Stimulated activated CD4-positive, alpha-beta T cell treated with anti-CD3 and anti-CD28 coated beads, Interleukin-1b, Interleukin-23, amount 100 ng/mL, for 24 hours (primary cell): Measurements from ENCODE around the gene AGPAT3.
A peak's percentile ranks its signal among the peaks of the same experiment; 100 is the strongest.

Source experiments
- DNase-seq, 4 experiments: peaks; one replicate each; pipeline ENCODE4 v3.0.0-alpha.2; 2020; ENCODE audit warnings: low read depth in 4 of 4, low spot score in 1 of 4

The AGPAT3 gene

DNA sequence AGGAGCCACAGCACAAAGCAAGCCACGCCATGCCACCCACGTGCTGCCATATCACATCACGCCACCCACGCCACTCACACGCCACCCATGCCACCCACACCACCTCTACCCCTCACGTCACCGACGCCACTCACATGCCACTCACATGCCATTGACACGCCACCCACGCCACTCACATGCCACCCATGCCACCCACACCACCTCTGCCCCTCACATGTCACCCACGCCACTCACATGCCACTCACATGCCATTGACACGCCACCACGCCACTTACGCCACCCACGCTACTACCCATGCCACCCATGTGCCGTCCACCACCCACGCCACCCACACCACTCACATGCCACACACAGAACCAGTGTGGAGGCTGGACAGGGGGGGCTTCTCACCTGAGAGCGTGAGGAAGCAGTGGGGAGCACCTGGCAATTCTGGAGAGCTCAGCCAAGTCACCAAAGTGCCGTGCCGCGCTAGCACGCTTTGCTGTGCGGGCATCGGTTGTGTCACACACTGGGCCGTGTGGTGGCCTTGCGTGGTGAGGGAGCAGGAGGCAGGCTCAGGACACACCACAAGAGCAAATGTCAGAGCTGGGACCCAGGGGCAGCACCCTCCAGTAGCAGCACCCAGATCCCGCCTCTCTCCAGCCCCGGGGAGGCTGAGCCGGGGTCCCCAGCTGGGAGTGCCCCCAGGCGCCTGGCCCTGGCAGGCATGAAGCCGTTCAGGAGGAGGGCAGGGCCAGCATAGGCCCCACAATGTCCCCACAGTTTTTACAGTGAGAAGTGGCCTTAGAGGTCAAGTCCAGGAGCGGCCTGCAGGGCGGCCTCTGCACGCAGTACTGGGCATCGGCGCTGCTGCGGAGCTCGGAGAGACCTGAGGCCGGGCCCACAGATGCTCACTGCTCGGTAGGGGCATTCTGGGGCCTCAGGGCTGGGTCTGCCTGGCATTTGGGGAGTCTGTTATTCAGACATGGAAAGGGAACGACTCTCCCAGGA is 70.0 kb downstream of the AGPAT3 start:
- DNase-seq: no peak

DNA sequence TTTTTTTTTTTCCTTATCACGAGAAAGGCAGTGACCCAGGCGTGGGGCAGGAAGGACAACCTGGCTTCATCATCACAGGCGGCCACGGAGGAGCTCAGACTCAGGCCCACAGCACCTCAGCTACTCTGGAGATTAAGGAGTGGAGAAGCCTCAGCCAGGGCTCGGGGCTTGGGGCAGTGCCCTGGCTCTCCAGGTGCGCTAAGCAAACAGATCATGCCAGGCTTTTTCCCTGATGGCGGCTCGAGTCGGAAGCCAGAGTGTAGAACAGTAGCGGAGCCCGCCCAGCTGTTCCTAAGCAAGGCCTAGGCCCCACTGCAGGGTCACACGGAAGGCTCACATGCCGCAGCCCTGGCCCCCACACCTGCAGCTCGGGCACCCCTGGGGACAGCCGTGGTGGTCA is 70.7 kb downstream of the AGPAT3 start:
- DNase-seq: no peak

GRCh38 chr21:43936247-43936967 is 71.4 kb downstream of the AGPAT3 start:
- no peak for DNase-seq

DNA sequence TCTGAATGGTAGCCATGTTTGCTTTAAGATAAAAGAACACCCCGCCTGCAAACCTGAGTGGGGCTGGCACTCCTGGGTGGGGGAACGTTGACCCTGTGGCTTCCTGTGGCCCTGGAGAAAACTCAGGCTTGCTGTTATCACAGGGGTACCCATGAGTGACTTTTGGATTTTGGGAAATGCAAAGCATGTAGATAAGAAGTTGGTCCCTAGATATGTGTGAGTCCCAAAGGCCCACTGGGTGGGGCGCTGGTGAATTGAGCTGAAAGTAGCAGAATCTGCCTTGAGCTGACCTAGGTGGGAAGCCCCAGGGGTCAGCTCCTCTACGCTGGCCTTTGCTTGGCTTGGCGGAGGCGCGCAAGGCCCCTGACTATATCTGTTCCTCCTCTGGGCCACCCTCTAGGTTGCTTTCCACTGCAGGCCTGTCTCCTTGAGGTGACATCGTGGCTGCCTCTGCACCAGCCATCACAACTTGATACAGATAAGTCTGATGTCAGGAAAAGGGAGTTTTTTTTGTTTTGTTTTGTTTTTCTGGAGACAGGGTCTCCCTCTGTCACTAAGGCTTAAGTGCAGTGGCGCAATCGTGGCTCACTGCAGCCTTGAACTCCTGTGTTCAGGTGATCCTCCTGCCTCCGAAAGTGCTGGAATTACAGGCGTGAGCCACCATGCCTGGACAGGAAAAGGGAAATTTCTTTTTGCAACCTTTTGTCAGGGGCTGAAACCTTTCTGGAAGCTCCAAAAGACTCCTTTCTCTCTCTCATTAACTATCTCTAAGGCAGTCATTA is 72.2 kb downstream of the AGPAT3 start:
- DNase-seq: no peak

DNA sequence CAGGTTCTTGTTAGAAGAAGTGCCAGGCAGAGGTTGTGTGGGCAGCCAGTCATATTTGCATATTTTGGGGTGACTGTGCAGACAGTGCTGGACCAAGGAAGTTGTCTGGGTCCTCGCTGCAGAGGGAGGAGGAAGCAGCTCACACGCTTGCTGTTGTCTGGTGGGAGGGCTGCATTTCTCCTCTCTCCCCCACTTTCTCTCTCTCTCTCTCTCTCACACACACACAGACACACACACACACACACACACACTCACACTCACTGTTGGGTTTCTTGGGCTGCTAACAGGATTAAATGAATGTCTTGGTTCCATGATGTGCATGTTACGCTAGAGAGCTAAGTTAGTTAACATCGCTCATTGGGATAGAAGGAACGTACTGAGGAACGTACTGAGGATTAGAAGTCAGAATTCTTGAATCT is 72.9 kb downstream of the AGPAT3 start:
- no peak for DNase-seq

DNA sequence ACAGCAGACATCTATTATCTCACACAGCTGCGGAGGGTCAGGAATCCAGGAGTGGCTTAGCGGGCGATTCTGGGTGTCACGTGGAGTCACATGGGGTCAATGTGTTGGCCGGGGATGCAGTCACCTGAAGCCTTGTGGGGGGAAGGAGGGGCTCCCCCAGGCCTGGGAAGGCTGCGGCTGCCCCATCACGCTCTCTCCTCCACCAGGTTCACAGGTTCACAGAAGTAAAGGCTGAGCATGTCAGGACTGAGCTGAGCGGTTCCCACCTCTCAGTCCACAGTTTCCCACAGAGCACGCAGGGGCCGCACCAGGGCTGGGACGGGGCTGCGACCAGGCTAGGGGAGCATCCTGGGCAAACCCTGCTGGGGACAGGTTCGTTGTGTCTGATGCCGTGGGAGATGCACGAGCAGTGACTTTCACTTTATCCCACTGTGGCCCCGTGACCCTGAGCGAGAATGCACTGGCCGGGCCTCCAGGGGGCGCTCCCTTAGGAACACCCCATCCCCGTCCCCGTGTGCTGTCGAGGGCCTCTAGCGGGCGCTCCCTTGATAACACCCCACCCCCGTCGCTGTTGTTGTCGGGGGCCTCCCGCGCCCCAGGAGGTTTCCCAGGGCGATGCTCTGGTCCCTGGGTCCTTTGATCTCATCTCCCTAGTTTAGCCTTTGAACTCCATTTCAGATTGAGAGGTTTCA is 73.9 kb downstream of the AGPAT3 start:
- DNase-seq: peak; percentile 77 to 82 (median 80)

DNA sequence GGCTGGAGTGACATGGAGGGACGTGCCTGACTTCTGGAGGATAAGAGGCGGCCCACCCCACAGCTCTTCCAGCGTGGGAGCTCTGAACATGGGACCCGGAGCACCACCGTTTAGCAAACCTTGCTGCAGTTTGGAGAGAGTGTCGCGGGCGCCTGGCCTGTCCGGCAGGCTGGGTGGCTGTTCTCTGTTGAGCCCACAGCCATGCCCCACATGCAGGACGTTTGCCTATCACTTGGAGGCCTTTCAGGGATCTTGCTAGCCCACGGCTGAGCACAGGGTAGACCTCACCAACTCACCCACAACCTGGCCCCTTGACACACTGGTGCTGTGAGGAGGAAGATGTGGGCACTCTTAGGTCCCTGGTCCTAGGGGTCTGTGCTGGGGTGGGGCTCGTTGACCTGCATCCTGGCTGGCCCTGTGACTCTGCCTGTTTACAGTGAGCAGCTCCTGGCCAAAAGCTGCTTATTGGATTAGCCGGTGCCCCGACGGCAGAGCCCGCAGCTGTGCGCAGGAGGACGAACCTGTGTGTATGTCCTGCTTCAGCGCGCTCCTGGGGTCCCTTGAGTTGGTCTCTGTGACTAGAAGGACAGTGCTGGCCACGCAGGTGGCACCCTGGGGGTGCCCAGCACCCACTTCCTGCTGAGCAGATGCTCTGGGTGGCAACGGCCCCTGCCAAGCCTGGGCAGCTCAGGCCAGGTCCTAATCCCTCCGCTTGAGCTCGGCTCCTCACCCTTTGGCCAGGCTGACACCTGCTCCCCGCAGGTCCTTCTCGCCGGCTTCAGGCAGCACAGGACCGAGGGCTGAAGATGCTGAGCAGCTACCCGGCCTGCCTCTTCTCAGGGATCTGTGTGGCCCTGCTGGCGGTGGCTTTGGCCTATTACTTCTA is 74.7 kb downstream of the AGPAT3 start:
- DNase-seq: no peak

GRCh38 chr21:43940329-43941050 is 75.5 kb downstream of the AGPAT3 start:
- no peak for DNase-seq

- DNase-seq: no peak
Measured at GRCh38 chr21:43942201-43942600, 77.2 kb downstream of the AGPAT3 start.

DNA sequence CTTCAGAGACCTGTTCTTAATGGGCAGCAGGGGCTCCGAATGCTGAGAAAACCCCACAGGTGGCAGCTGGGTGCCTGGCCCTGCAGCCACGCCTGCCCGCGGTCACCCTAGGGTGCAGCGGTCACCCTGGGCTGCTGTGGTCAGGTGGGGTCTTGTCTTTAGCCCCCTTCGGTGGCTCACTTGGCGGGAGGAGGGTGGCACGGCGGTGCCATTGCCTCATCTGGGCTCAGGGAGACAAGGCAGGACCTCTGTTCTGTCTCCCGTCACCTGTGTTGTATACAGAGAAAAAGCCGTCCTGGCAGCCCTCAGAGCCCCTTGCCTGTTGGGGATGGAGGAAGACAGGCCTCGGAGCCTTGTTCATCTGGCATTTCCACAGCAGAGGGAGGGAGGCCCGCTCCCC is 77.6 kb downstream of the AGPAT3 start:
- DNase-seq: no peak

GRCh38 chr21:43943512-43944077 is 78.6 kb downstream of the AGPAT3 start:
- DNase-seq: no peak

GRCh38 chr21:43944078-43944633 is 79.1 kb downstream of the AGPAT3 start:
- no peak for DNase-seq

- no peak for DNase-seq
Measured at GRCh38 chr21:43944757-43945156, 79.7 kb downstream of the AGPAT3 start.

DNA sequence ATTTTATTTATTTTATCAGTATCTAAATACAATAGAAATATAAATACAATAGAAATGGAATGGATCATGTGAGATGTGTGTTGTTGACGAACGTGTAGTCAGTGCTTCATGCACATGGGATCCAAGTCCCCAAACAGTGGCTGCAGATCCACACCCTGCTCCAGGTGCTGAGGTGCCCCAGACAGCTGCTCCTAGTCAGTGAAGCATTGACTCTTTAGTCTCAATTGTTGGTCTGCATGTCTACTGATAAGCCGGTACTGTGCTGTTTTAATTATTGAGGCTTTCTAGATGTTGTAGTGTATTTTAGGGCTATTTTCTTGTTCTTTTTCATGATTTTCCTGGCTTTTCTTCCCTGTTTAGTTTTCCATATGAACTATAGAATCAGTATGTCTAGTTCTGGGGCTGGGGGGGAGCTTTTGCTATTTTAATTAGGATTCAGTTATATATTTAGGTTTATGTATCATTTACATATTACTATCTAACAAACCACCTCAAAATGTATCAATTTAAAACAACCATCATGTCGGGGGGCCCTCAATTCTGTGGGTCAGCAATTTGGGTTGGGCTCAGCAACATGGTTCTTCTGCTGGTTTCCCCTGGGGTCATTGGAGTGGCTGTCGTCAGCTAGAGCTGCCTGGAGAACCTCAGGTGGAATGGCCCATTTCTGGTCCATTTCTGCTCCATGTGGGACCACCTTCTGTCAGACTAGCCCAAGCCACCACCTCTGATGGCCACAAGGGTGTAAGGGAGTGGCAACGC is 83.9 kb downstream of the AGPAT3 start:
- DNase-seq: no peak

DNA sequence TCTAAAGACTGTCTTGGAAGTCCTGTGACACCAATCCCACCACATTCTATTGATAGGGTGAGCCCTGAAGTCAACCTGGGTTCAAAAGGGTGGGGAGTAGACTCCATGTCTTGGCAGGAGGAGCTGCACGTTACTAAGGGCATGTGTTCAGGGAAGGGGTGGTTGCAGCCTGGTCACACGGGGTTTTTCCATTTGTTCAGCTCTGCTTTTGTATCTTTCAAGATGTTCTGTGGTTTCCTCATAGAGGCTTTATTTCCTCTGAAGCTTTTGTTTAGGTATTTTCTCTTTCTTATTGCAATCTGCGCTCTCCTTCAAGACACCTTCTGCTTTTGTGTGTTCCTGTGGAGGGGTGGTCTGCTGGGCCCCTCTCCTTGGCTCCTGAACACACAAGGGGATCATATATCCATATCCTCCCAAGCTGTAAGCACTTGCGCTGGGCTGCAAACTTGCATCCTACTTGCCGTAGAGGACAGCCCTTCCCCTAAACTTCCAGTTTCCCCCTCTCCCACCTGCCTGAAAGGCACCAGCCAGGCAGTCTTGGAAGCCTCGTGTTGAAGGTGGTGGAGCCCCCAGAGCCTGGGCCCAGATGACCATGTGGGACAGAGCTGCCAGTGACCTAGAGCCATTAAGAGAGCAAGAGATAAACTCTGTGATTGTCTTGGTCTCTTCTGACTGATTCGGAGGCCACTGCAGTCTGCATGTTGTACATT is 84.6 kb downstream of the AGPAT3 start:
- no peak for DNase-seq

DNA sequence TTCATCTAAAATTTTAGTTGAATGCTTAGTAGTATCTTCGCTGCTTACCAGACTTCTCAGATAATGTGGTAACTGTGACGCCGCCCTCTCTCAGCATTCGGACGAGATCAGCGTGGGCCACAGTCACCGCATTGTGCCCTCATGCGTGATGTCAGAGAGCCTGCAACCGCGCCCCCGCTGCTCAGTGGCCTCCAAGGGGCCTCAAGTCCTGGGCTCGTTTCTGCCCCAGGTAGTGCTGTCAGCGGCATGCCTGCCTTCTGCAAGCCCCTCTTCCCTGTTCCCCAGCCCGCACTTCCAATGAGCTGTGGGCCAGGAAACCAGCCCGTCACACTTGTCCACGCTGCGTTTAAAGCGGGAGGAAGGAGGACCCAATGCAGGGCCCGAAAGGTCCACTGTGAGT is 85.5 kb downstream of the AGPAT3 start:
- DNase-seq: no peak

- DNase-seq: no peak
Measured at GRCh38 chr21:43950936-43951335, 85.9 kb downstream of the AGPAT3 start.
